Activated naive CD4-positive, alpha-beta T cell treated with anti-CD3 and anti-CD28 coated beads for 36 hours (primary cell): ENCODE measurements around the gene OBSCN. TPM values are rescaled to one million over a fixed set of nuclear protein-coding genes. Genes with fewer than 3 reads are reported as not detected.

Experiments
- CTCF ChIA-PET: fragments of 350-600 bp; sonication (Branson Sonifier 250); formaldehyde crosslinking; loops from one replicate; lab custom pipeline; 2021; ENCODE audit warnings: antibody characterized with exemption; lab: Charles Lee
- DNase-seq: peaks from one replicate; pipeline ENCODE4 v3.0.0-alpha.2; 2020
- H3K27ac Mint-ChIP-seq: one replicate; pipeline ENCODE4 v1.8.0; 2021; ENCODE audit warnings: mild to moderate bottlenecking, mixed read lengths
- H3K27me3 Mint-ChIP-seq: one replicate; pipeline ENCODE4 v1.8.0; 2021; ENCODE audit warnings: low read depth, mixed read lengths
- H3K36me3 Mint-ChIP-seq: one replicate; pipeline ENCODE4 v1.8.0; 2021; ENCODE audit warnings: low read depth, mixed read lengths
- H3K4me1 Mint-ChIP-seq: one replicate; pipeline ENCODE4 v1.8.0; 2021; ENCODE audit warnings: low read depth, mixed read lengths
- H3K4me3 Mint-ChIP-seq: one replicate; pipeline ENCODE4 v1.8.0; 2021; ENCODE audit warnings: mild to moderate bottlenecking, moderate library complexity, mixed read lengths
- H3K9me3 Mint-ChIP-seq: one replicate; pipeline ENCODE4 v1.8.0; 2021; ENCODE audit warnings: mixed read lengths
- intact Hi-C: fragments of 100-400 bp; cut with micrococcal nuclease; formaldehyde crosslinking; loops from one replicate; pipeline ENCODE4 v1.15.1; 2023
- total RNA-seq, 2 experiments: library from RNA; stranded (reverse); gene quantifications; one replicate each; pipeline ENCODE4 v1.2.3, GENCODE V29; 2021

OBSCN gene
- total RNA-seq, 2 experiments from 2014 or later: 11.5 to 13.5 TPM

GRCh38 chr1:228276174-228276831, 68.5 kb downstream of the OBSCN start:
- CTCF ChIA-PET: interaction anchor here (1.2 kb wide), 1 partner anchor 14 kb away, joined by 3 read pairs; no protein-coding TSS in a partner anchor
- Mint-ChIP-seq H3K36me3 (no peaks in the 10 kb centered on the region), H3K4me1 (peaks cover 5% of the 10 kb centered on the region), H3K27ac (no peak overlapping the region), H3K27me3 (no peaks in the 10 kb centered on the region), H3K4me3 (peak overlapping the region; percentile 72), H3K9me3 (no peaks in the 10 kb centered on the region)
- intact Hi-C loops: loop anchor here (1.0 to 2.0 kb wide), 5 partner anchors 64 to 182 kb away; partner anchors contain the start of genes GUK1 and TRIM11
- no peak for DNase-seq

GRCh38 chr1:228276901-228277490, 69.2 kb downstream of the OBSCN start:
- Mint-ChIP-seq H3K36me3 (no peaks in the 10 kb centered on the region), H3K4me3 (peak overlapping the region; percentile 21)

DNA sequence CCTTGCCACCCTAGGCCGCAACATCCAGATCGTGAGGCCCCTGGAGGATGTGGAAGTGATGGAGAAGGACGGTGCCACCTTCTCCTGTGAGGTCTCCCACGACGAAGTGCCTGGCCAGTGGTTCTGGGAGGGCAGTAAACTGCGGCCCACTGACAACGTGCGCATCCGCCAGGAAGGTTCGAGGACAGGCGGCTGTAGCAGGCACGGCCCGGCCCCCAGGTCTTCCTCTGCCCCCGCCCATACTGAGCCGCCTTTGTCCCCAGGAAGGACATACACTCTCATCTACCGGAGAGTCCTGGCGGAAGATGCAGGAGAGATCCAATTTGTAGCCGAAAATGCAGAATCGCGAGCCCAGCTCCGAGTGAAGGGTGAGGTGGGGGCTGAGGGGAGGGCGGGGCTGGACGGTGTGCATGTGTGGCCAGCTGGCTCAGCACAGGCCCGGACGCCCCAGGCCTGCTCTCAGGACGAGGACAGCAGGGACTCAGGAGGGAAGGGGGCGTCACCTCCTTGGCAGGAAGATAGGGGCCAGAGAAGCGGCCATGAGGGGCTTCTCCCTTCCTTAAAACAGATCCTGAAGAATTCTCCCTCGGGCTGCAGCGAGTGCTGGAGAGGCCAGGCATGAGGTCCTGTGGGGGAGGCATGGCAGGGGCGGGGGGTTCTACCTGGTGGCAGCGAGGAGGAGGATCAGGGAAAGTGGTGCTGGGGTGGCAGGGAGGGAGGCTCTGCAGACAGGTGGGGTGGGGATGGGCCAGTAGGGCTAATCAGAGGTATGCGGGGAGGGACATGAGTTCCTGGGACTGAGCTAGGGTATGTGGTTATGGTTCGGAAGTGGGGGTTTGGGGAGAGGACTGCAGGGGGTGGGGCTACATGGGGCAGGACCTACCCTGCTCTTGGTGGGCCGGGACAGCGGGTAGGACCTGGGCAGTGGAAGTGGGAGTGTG, 69.9 kb downstream of the OBSCN start:
- no peak overlapping the region for H3K4me3 Mint-ChIP-seq
- no peak overlapping the region for H3K27ac Mint-ChIP-seq
- H3K9me3 Mint-ChIP-seq: no peaks in the 10 kb centered on the region
- DNase-seq: no peak
- intact Hi-C loops: loop anchor here (2.0 kb wide), 4 partner anchors 65 to 181 kb away; partner anchors contain the start of genes GUK1 and TRIM11
- H3K4me1 Mint-ChIP-seq: peaks cover 5% of the 10 kb centered on the region
- CTCF ChIA-PET: no interaction called here
- no peaks in the 10 kb centered on the region for H3K27me3 Mint-ChIP-seq
- H3K36me3 Mint-ChIP-seq: no peaks in the 10 kb centered on the region

More at GRCh38 chr1:228276901-228277490, 69.2 kb downstream of the OBSCN start:
- no peaks in the 10 kb centered on the region for H3K9me3 Mint-ChIP-seq
- CTCF ChIA-PET: no interaction called here
- no peak overlapping the region for H3K27ac Mint-ChIP-seq
- H3K27me3 Mint-ChIP-seq: no peaks in the 10 kb centered on the region
- no peak for DNase-seq
- intact Hi-C loops: loop anchor here (1.0 to 2.0 kb wide), 5 partner anchors 64 to 182 kb away; partner anchors contain the start of genes GUK1 and TRIM11
- peaks cover 5% of the 10 kb centered on the region for H3K4me1 Mint-ChIP-seq

- no peak for DNase-seq
- CTCF ChIA-PET: interaction anchor here (0.6 kb wide), 1 partner anchor 30 kb away, joined by 3 read pairs; no protein-coding TSS in a partner anchor
- H3K9me3 Mint-ChIP-seq: no peaks in the 10 kb centered on the region
These were observed 70.6 kb downstream of the OBSCN start for GRCh38 chr1:228278432-228278941.

DNA sequence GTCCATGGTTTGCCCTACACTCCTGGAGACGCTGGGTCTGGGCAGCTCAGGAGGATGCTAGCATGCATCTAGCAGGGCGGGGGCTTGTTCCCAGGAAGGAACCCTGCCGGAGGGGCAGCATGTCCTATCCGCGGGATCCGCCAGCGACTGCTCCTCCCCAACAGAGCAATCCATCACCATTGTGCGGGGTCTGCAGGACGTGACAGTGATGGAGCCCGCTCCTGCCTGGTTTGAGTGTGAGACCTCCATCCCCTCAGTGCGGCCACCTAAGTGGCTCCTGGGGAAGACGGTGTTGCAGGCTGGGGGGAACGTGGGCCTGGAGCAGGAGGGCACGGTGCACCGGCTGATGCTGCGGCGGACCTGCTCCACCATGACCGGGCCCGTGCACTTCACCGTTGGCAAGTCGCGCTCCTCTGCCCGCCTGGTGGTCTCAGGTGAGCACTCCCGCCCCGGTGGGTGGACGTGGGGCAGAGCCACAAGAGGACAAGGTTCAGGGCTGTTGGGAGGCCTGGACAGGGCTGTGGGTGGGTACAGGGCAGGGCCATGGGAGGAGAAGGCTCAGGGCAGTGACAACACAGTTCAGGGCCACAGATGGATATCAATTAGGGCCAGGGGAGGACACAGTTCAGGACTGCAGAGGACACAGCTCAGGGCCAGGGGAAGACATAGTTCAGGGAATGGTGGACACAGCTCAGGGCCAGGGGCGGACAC, 71.3 kb downstream of the OBSCN start:
- no peak for DNase-seq
- H3K27me3 Mint-ChIP-seq: no peaks in the 10 kb centered on the region
- intact Hi-C loops: no loop called here
- H3K9me3 Mint-ChIP-seq: no peaks in the 10 kb centered on the region
- no peaks in the 10 kb centered on the region for H3K36me3 Mint-ChIP-seq
- H3K27ac Mint-ChIP-seq: no peak overlapping the region
- H3K4me3 Mint-ChIP-seq: no peak overlapping the region
- peaks cover 5% of the 10 kb centered on the region for H3K4me1 Mint-ChIP-seq
- CTCF ChIA-PET: interaction anchor here (0.6 kb wide), 1 partner anchor 29 kb away, joined by 3 read pairs; no protein-coding TSS in a partner anchor

More at GRCh38 chr1:228278432-228278941, 70.6 kb downstream of the OBSCN start:
- no peaks in the 10 kb centered on the region for H3K36me3 Mint-ChIP-seq
- no peaks in the 10 kb centered on the region for H3K27me3 Mint-ChIP-seq
- peaks cover 5% of the 10 kb centered on the region for H3K4me1 Mint-ChIP-seq
- no peak overlapping the region for H3K27ac Mint-ChIP-seq
- intact Hi-C loops: no loop called here
- no peak overlapping the region for H3K4me3 Mint-ChIP-seq

GRCh38 chr1:228279722-228280105, 71.9 kb downstream of the OBSCN start:
- peaks cover 5% of the 10 kb centered on the region for H3K4me1 Mint-ChIP-seq
- H3K4me3 Mint-ChIP-seq: no peak overlapping the region
- intact Hi-C loops: no loop called here
- no peak overlapping the region for H3K27ac Mint-ChIP-seq
- CTCF ChIA-PET: no interaction called here
- H3K36me3 Mint-ChIP-seq: no peaks in the 10 kb centered on the region
- no peak for DNase-seq
- no peaks in the 10 kb centered on the region for H3K27me3 Mint-ChIP-seq
- H3K9me3 Mint-ChIP-seq: no peaks in the 10 kb centered on the region

GRCh38 chr1:228280106-228280901, 72.5 kb downstream of the OBSCN start:
- H3K27me3 Mint-ChIP-seq: no peaks in the 10 kb centered on the region
- no peaks in the 10 kb centered on the region for H3K9me3 Mint-ChIP-seq
- no peak overlapping the region for H3K4me3 Mint-ChIP-seq
- peaks cover under 1% of the 10 kb centered on the region for H3K36me3 Mint-ChIP-seq
- DNase-seq: no peak
- intact Hi-C loops: no loop called here
- no peaks in the 10 kb centered on the region for H3K4me1 Mint-ChIP-seq
- no peak overlapping the region for H3K27ac Mint-ChIP-seq
- CTCF ChIA-PET: no interaction called here

DNA sequence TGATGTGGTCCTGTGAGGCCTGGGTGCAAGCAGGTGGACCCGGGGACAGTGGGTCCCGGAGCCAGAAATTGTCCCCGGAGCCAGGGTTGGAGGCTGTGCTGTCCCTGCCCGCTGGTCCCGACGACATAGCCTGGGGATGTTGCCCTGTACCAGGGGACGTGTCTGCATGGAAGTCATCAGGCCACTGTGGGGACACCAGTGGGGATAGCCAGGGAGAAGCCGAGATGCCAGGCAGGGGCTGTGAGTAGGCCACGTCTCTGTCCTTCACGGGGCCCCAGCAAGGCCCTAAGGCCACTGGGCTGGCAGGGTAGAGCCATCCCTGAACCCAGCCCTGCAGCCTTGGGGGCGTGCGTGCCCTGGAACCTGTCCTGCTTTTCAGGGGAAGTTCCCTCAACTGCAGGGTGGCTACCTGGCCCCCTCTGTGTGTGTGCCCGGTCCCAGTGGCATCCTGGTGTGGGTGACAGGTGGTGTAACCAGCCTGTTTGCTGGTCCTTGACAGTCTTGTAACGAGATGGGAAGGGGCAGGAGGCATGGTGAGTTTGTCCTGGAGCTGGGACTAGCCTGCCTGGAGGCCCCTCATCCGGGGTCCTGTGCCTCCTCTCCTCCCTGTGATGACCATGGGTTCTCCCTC, 73.2 kb downstream of the OBSCN start:
- no peak for DNase-seq
- Mint-ChIP-seq H3K36me3 (peaks cover 2% of the 10 kb centered on the region), H3K27ac (no peak overlapping the region), H3K9me3 (no peaks in the 10 kb centered on the region), H3K4me3 (no peak overlapping the region), H3K4me1 (no peaks in the 10 kb centered on the region), H3K27me3 (no peaks in the 10 kb centered on the region)
- intact Hi-C loops: no loop called here
- CTCF ChIA-PET: no interaction called here

GRCh38 chr1:228281631-228282328, 73.9 kb downstream of the OBSCN start:
- intact Hi-C loops: no loop called here
- H3K4me1 Mint-ChIP-seq: no peaks in the 10 kb centered on the region
- H3K27ac Mint-ChIP-seq: no peak overlapping the region
- DNase-seq: no peak
- H3K36me3 Mint-ChIP-seq: peaks cover 2% of the 10 kb centered on the region
- no peak overlapping the region for H3K4me3 Mint-ChIP-seq
- H3K27me3 Mint-ChIP-seq: no peaks in the 10 kb centered on the region
- no peaks in the 10 kb centered on the region for H3K9me3 Mint-ChIP-seq
- CTCF ChIA-PET: no interaction called here

DNA sequence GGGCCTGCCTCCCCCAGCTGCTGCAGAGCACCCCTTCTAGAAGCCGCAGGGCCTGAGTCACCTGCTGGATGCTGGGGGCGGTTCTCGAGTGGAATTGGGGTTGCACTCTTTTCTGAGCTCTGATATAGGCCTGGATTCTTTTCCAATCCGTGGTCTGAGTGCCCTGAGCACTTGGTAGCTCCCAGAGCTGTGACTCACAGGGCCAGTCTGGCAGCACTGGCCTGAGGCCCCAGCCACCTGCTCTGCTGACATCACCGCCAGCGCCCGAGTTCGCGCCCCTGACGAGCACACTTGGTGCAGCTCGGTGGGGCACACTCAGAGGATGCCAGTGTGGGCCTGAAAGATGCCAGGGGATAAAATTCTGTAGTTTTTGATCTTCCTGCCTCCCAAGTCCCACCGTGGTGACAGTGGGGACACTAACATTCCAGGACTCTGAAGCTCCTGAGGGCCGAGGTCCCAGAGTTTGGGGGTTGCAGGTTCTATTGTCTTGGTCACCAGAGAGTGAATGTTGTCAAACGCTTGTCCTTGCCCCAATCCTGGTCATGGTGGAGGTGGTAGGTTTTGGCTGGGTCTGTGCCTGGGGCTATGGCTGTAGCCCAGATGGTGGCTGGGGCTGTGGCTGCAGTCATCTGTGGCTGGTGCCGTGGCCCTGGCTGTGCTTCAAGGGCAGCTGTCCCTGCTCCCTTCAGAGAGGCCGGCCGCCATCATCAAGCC, 74.6 kb downstream of the OBSCN start:
- H3K4me1 Mint-ChIP-seq: no peaks in the 10 kb centered on the region
- H3K9me3 Mint-ChIP-seq: no peaks in the 10 kb centered on the region
- CTCF ChIA-PET: interaction anchor here (0.6 kb wide), 1 partner anchor 9 kb away, joined by 3 read pairs; no protein-coding TSS in a partner anchor
- H3K36me3 Mint-ChIP-seq: peaks cover 2% of the 10 kb centered on the region
- DNase-seq: no peak
- no peaks in the 10 kb centered on the region for H3K27me3 Mint-ChIP-seq
- no peak overlapping the region for H3K4me3 Mint-ChIP-seq
- intact Hi-C loops: no loop called here
- H3K27ac Mint-ChIP-seq: no peak overlapping the region
